IMR-90 (cell line): Measurements from ENCODE around the gene AMOTL1. TPM values are rescaled to one million over a fixed set of nuclear protein-coding genes. Genes with fewer than 3 reads are reported as not detected.

Experiments used
- ATAC-seq: fragments of 200-7000 bp; cut with Tn5 transposase; 2 replicates; pipeline ENCODE4 v1.9.1; 2020; ENCODE audit warnings: low read depth, mild to moderate bottlenecking, moderate library complexity
- BruUV-seq: library from RNA; stranded (reverse); fragments of 400-500 nt; replicated peaks from 2 replicates; lab custom pipeline; 2021; lab: Mats Ljungman, UMichigan
- CTCF ChIA-PET: fragments of 300-600 bp; formaldehyde crosslinking; extraction: SDS; loops from one replicate; lab custom pipeline; 2021; ENCODE audit warnings: antibody characterized with exemption; lab: Yijun Ruan, JAX
- POLR2A ChIA-PET: fragments of 300-600 bp; sonication (Branson Sonifier 250); formaldehyde crosslinking; loops from one replicate; lab custom pipeline; 2022; ENCODE audit warnings: antibody characterized with exemption; ENCODE audit not compliant: unreplicated experiment; lab: Charles Lee
- DNase-seq: peaks from one replicate; pipeline ENCODE4 v3.0.0; 2013
- H2AFZ ChIP-seq: replicated peaks from 2 replicates; pipeline ENCODE3; 2013; ENCODE audit warnings: low read length, mild to moderate bottlenecking; ENCODE audit not compliant: poor library complexity
- H2AK5ac ChIP-seq: 2 replicates; pipeline ENCODE4 v1.6.1; 2013; ENCODE audit warnings: low read depth, low read length, inconsistent platforms
- H2AK9ac ChIP-seq: replicated peaks from 2 replicates; pipeline ENCODE3; 2013; ENCODE audit warnings: mild to moderate bottlenecking, low read depth, low read length, moderate library complexity; ENCODE audit not compliant: poor library complexity
- H2BK120ac ChIP-seq: 2 replicates; pipeline ENCODE4 v1.6.1; 2013; ENCODE audit warnings: low read depth, low read length, inconsistent platforms
- H2BK15ac ChIP-seq: 3 replicates; pipeline ENCODE4 v1.6.1; 2013; ENCODE audit warnings: low read depth, low read length, inconsistent platforms
- H2BK20ac ChIP-seq: 2 replicates; pipeline ENCODE4 v1.6.1; 2013; ENCODE audit warnings: low read depth, mild to moderate bottlenecking, inconsistent platforms, low read length, moderate library complexity
- H2BK5ac ChIP-seq: 2 replicates; pipeline ENCODE4 v1.6.1; 2013; ENCODE audit warnings: mild to moderate bottlenecking, low read depth, low read length, inconsistent platforms; ENCODE audit not compliant: poor library complexity, severe bottlenecking
- H3K14ac ChIP-seq: replicated peaks from 2 replicates; pipeline ENCODE4 v1.6.1; 2013; ENCODE audit warnings: low read depth, low read length, inconsistent platforms
- H3K18ac ChIP-seq: 2 replicates; pipeline ENCODE4 v1.6.1; 2013; ENCODE audit warnings: low read depth, low read length, control low read depth
- H3K23ac ChIP-seq: 2 replicates; pipeline ENCODE4 v1.6.1; 2013; ENCODE audit warnings: low read depth, low read length, inconsistent platforms
- H3K27ac ChIP-seq: 2 replicates; pipeline ENCODE4 v1.5.1; 2013; ENCODE audit warnings: mild to moderate bottlenecking, control low read depth, low read length; ENCODE audit not compliant: insufficient read depth
- H3K27me3 ChIP-seq: 2 replicates; pipeline ENCODE4 v1.6.1; 2013; ENCODE audit warnings: low read length; ENCODE audit not compliant: control insufficient read depth, insufficient read depth
- H3K36me3 ChIP-seq: 2 replicates; pipeline ENCODE4 v1.6.1; 2013; ENCODE audit warnings: low read length, mixed read lengths; ENCODE audit not compliant: control insufficient read depth, insufficient read depth
- H3K4ac ChIP-seq: 2 replicates; pipeline ENCODE4 v1.6.1; 2013; ENCODE audit warnings: low read depth, low read length, inconsistent platforms
- H3K4me1 ChIP-seq: 2 replicates; pipeline ENCODE4 v1.6.1; 2013; ENCODE audit warnings: low read length, mixed read lengths; ENCODE audit not compliant: control insufficient read depth, insufficient read depth
- H3K4me2 ChIP-seq: 2 replicates; pipeline ENCODE4 v1.6.1; 2013; ENCODE audit warnings: low read depth, mild to moderate bottlenecking, control low read depth, low read length, moderate library complexity
- H3K4me3 ChIP-seq: 2 replicates; pipeline ENCODE4 v1.5.1; 2013; ENCODE audit warnings: low read depth, mild to moderate bottlenecking, control low read depth, low read length, moderate library complexity; ENCODE audit not compliant: insufficient read depth
- H3K56ac ChIP-seq: 2 replicates; pipeline ENCODE4 v1.6.1; 2013; ENCODE audit warnings: low read length, inconsistent platforms; ENCODE audit not compliant: insufficient read depth; ENCODE audit errors: extremely low read depth
- H3K79me1 ChIP-seq, 2 experiments: 2 replicates each; pipeline ENCODE4 v1.6.1; 2013; ENCODE audit warnings: low read length in 2 of 2, inconsistent platforms in 1 of 2, low read depth in 1 of 2
- H3K9ac ChIP-seq: 2 replicates; pipeline ENCODE4 v1.6.1; 2013; ENCODE audit warnings: low read depth, low read length, control low read depth
- H3K9me1 ChIP-seq: 2 replicates; pipeline ENCODE4 v1.6.1; 2013; ENCODE audit warnings: low read length, inconsistent platforms; ENCODE audit not compliant: insufficient read depth
- H3K9me3 ChIP-seq: 2 replicates; pipeline ENCODE4 v1.6.1; 2013; ENCODE audit warnings: low read length; ENCODE audit not compliant: control insufficient read depth, insufficient read depth
- H4K20me1 ChIP-seq: 2 replicates; pipeline ENCODE4 v1.6.1; 2013; ENCODE audit warnings: low read length, inconsistent platforms; ENCODE audit not compliant: insufficient read depth
- H4K5ac ChIP-seq: 2 replicates; pipeline ENCODE4 v1.6.1; 2013; ENCODE audit warnings: mild to moderate bottlenecking, low read depth, low read length, control low read depth
- H4K8ac ChIP-seq, 2 experiments: 2 replicates each; pipeline ENCODE4 v1.6.1; 2013; ENCODE audit warnings: low read depth in 2 of 2, low read length in 2 of 2, control low read depth in 1 of 2, inconsistent platforms in 1 of 2
- H4K91ac ChIP-seq: 2 replicates; pipeline ENCODE4 v1.6.1; 2013; ENCODE audit warnings: low read depth, low read length, inconsistent platforms; ENCODE audit not compliant: insufficient read depth
- MXI1 ChIP-seq: IDR thresholded peaks from 2 replicates; pipeline ENCODE4 v1.6.1; 2012; ENCODE audit warnings: low read depth, mild to moderate bottlenecking, low read length, moderate library complexity, borderline replicate concordance
- NFE2L2 ChIP-seq: fragments of 150-350 bp; IDR thresholded peaks from 2 replicates; pipeline ENCODE4 v1.6.1; 2016; ENCODE audit warnings: low read depth, mild to moderate bottlenecking, low read length
- RFX5 ChIP-seq: IDR thresholded peaks from 2 replicates; pipeline ENCODE4 v1.8.0; 2012; ENCODE audit warnings: low read depth, mild to moderate bottlenecking, low read length, moderate library complexity
- SMC3 ChIP-seq: fragments of 150-350 bp; IDR thresholded peaks from 2 replicates; pipeline ENCODE4 v1.6.1; 2016; ENCODE audit warnings: low read depth, mild to moderate bottlenecking, antibody characterized with exemption, low read length, moderate library complexity
- WGBS, 2 experiments: methylation state at CpG; one replicate each; pipeline versions ENCODE4 v1.1.5 to v1.1.7; 2013; ENCODE audit warnings: missing lambda C conversion rate in 2 of 2; ENCODE audit not compliant: insufficient read length in 1 of 2; ENCODE audit errors: extremely low coverage in 2 of 2; 5-methylcytosine and 5-hydroxymethylcytosine counted together
- dilution Hi-C: fragments of 300-500 bp; cut with HindIII; formaldehyde crosslinking; loops from one replicate; pipeline ENCODE4 v1.14.3; 2018; ENCODE audit warnings: low sequenced_read_pairs; ENCODE audit not compliant: unreplicated experiment
- in situ Hi-C: fragments of 300-500 bp; cut with MboI; formaldehyde crosslinking; loops from 3 replicates; pipeline ENCODE4 v1.14.3; 2019; ENCODE audit warnings: low sequenced_read_pairs, inconsistent platforms, mixed read lengths
- intact Hi-C: fragments of 100-400 bp; cut with micrococcal nuclease; formaldehyde crosslinking; loops from 2 replicates; pipeline ENCODE4 v1.10.0; 2022
- polyA plus RNA-seq, 3 experiments: library from polyadenylated mRNA; depleted of rRNA; stranded (reverse); fragments of >200 nt; gene quantifications; 2 replicates each; pipeline ENCODE4 v1.2.3, GENCODE V29; 2012; ENCODE audit warnings: low replicate concordance in 1 of 3
- total RNA-seq: library from RNA; depleted of rRNA; stranded (reverse); fragments of >200 nt; gene quantifications from 2 replicates; pipeline ENCODE4 v1.2.3, GENCODE V29; 2012

The AMOTL1 gene
- total and polyA plus RNA-seq, 2 of the 4 experiments (the other 2 are of a cell fraction), result 18.6 to 49.5 TPM

- Histone ChIP-seq H3K56ac (no peak overlapping the region), H3K4me1 (peaks cover 25% of the 10 kb centered on the region), H3K9me3 (no peaks in the 10 kb centered on the region), H2AK9ac (no peak overlapping the region), H2BK20ac (no peak overlapping the region), H3K4ac (peak overlapping the region; percentile 58; the same call in 1 of the 2 replicates), H4K5ac (no peak overlapping the region), H3K27me3 (no peaks in the 10 kb centered on the region), H2BK5ac (peak overlapping the region; percentile 87), H3K36me3 (peaks cover 11% of the 10 kb centered on the region), H3K18ac (peak overlapping the region; percentile 61; the same call in 1 of the 2 replicates), H2AFZ (no peak overlapping the region), H2AK5ac (peak overlapping the region; percentile 76; the same call in 1 of the 2 replicates), H4K20me1 (peaks cover 35% of the 10 kb centered on the region), H3K27ac (peak overlapping the region; percentile 82; the same call in 1 of the 2 replicates), H3K14ac (peak overlapping the region; percentile 86), H3K9me1 (peaks cover 24% of the 10 kb centered on the region), H3K23ac (no peak overlapping the region; the same call in 1 of the 2 replicates), H3K4me2 (peak overlapping the region; percentile 70), H3K79me1 (peaks cover 18 to 92% of the 10 kb centered on the region in 2 experiments), H3K9ac (peak overlapping the region; percentile 51; the same call in 1 of the 2 replicates), H2BK120ac (peak overlapping the region; percentile 78; the same call in 1 of the 2 replicates), H3K4me3 (no peak overlapping the region), H4K8ac (peak overlapping the region in 1 of 2 experiments; percentile 12; a peak in 1 of 4 replicates), H4K91ac (no peak overlapping the region), H2BK15ac (peak overlapping the region; percentile 65; the same call in 1 of the 3 replicates)
- dilution Hi-C loops, result no loop called here
- CTCF ChIA-PET, result interaction anchor here (1.0 to 1.7 kb wide), 3 partner anchors 9 to 72 kb away, joined by 3 to 7 read pairs (median 5); no protein-coding TSS in a partner anchor
- TF ChIP-seq SMC3 (no peak), NFE2L2 (no peak), MXI1 (no peak), RFX5 (no peak)
- DNase-seq (no peak), ATAC-seq (no peak)
- BruUV-seq, result no TSS peak
- intact Hi-C loops, result no loop called here
- POLR2A ChIA-PET, result no interaction called here
- no CpG with 5 or more reads among the region's 3 CpGs for WGBS, 2 experiments
- in situ Hi-C loops, result no loop called here
These were observed 27.5 kb downstream of the AMOTL1 start for GRCh38 chr11:94795476-94796189.
